Pons (tissue), 1 donor: ENCODE measurements around the gene SUN2.
A peak's percentile ranks its signal among the peaks of the same experiment; 100 is the strongest.

Source experiments
- DNase-seq: peaks from one replicate; pipeline ENCODE4 v3.0.0-alpha.2; 2016; ENCODE audit warnings: low spot score

Gene SUN2

GRCh38 chr22:38776086-38776485 is 20.3 kb upstream of the SUN2 start:
- no peak for DNase-seq

DNA sequence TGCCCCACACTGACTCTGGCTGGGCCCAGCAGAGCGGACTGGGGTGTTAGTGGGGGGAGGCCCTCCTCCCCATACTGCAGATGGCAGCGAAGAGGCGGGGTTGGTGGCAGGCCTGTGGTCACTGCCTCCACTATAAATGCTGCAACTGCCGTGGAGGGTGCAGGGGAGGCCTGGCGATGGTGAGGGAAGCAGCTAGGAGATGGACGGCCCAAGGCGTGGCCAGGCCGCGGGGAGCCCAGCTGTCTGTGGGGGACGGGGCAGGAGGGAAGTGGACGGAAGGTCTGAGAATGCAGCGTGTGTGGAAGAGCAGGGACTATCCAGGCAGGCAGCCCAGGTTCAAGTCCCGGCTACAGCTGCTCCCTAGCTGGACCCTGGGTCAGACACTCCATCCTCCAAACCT is 19.9 kb upstream of the SUN2 start:
- no peak for DNase-seq

- DNase-seq, result no peak
Observed at GRCh38 chr22:38774496-38775166, 18.8 kb upstream of the SUN2 start.

- DNase-seq, result no peak
Observed at GRCh38 chr22:38773363-38773946, 17.7 kb upstream of the SUN2 start.

- DNase-seq, result no peak
Observed at GRCh38 chr22:38772623-38772873, 16.8 kb upstream of the SUN2 start.

GRCh38 chr22:38770257-38770949 is 14.6 kb upstream of the SUN2 start:
- DNase-seq, result no peak

DNA sequence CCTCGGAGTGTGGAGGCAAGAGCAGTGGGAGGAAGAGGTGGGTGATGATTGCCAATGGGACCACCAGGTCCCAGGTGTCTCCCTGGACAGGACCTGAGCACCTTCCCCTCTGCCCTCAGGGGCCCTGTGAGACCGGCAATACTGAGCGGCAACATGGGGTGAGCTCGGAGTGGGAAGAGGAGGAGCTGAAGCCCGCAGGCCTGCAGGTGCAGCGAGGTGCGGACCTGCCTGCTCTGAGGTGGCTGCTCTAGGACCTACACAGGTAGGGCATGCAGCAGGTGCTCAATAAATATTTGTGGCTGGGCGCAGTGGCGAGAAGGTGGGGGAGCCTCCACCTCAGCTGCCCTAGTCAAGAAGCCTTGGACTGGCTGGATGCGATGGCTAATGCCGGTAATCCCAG is 12.2 kb upstream of the SUN2 start:
- DNase-seq, result no peak

GRCh38 chr22:38767313-38767712 is 11.5 kb upstream of the SUN2 start:
- no peak for DNase-seq

DNA sequence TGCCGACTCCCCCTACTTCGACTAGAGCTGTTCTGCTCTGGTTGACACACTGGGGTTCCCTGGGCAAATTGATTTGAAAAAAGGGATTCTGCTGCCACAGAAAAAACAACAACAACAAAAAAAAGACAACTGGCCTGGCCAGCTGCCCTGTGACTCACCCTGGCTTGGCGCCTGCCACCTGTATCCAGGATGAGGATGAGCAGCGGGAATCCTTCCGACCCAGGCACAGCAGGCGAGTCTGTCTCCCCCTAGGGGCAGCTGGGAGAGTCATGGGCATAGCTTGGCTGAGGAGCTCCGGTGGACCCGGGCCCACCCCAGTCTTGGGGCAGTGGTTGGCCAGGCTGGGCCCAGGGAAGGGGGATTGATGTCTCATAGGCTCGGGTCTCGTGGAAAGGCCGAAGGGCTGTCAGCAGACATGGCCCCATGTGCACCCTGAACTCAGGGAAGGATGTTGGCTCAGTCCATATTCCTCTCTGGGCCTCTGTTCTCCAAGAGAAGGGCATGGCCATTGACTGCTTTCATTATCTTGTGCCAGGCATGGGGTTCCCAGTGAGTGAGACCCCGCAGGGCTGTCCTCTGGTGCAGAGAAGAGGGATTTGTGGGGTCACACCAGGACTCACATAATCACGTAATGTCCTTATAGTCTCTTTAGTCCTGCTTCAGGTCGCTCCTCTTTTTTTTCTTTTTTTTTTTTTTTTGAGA is 10.4 kb upstream of the SUN2 start:
- peak; percentile 77 for DNase-seq

GRCh38 chr22:38762551-38762983 is 6.8 kb upstream of the SUN2 start:
- DNase-seq, result peak; percentile 62

GRCh38 chr22:38761202-38762162 is 5.7 kb upstream of the SUN2 start:
- DNase-seq, result no peak

DNA sequence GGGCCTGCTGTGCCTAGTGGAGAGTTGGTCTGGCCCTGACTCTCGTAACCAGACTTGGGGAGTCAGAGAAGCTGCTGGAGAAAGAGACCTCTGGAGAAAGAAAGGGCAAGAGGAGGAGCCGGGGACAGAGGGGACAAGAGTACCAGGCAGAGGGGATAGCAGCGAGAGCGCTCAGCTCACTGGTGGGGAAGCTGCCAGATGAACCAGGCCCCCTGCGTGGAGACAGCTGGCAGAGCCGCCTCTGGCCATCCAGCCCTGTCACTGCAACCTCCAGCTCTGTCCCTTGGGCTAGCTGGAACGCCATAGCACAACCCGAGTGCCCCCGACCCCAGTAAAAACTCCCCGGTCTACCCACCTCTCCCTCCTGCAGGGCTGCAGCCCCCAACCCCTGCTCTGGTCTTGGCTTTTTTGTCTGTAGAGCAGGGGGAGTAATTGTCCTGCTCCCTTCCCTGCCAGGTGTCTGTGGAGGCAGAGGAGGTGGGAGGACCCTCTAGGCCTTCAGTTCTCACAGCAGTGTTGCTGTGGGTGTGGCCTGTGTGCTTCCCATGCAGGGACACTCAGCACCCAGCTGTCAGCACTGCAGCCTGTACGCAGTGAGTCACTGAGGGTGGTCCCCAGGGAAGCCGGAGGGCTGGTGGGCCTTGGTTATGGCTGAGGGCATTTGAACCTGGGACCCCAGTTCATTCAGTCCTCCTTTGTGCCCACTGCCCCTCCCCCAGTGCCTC is 4.8 kb upstream of the SUN2 start:
- peak; percentile 43 for DNase-seq

DNA sequence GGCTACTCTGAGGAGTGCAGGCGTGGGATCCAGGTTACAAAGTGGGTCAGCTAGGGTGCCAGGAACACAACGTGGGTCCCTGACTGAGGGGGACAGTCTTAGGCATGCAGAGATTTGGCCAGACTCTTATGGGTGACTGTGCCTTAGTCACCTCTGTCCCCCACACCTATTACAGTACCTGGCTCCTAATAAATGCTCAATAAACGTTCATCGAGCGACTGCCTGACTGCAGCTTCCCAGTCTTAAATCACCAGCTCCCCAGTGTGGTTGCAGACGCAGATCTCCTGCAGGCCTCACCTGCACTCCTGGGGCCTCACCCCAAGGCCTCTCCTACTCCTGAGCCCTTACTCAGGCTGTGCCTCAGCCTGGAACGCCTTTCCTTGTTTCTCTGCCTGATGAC is 3.2 kb upstream of the SUN2 start:
- DNase-seq, result no peak

- peak; percentile 11 for DNase-seq
Observed at GRCh38 chr22:38758276-38758945, 2.6 kb upstream of the SUN2 start.

DNA sequence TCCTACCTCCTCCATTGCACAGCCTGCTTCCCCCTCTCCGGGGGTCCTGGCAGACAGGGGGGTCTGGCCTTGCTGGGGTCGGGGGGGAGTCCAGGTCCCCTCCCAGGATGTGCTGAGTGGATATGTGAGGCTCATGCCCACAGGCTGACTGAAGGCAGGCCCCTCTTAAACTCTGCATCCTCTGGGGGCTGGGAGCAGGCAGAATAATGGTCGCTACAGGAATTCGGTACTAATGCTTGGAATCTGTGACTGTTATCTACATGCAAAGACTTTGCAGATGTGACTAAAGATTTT is 1.6 kb upstream of the SUN2 start:
- DNase-seq, result no peak

- peak; percentile 42 for DNase-seq
Observed at GRCh38 chr22:38756711-38757463, 1.1 kb upstream of the SUN2 start.

GRCh38 chr22:38755155-38755910 is 465 bp downstream of the SUN2 start:
- peak; percentile 76 for DNase-seq

- DNase-seq, result peak; percentile 71
Observed at GRCh38 chr22:38754751-38755154, 1.0 kb downstream of the SUN2 start.
